HCT116 (cell line): ENCODE measurements around the gene TMEM129. TPM values are rescaled to one million over a fixed set of nuclear protein-coding genes. Genes with fewer than 3 reads are reported as not detected.

Source experiments
- ATAC-seq: fragments of 200-7000 bp; cut with Tn5 transposase; 2 replicates; pipeline ENCODE4 v1.9.1; 2020; ENCODE audit warnings: mild to moderate bottlenecking, moderate library complexity
- BruUV-seq: library from RNA; stranded (reverse); fragments of 400-500 nt; replicated peaks from 2 replicates; lab custom pipeline; 2021; lab: Mats Ljungman, UMichigan
- CTCF ChIA-PET: fragments of 300-600 bp; sonication (Branson Sonifier 250); formaldehyde crosslinking; loops from one replicate; lab custom pipeline; 2021; ENCODE audit warnings: antibody characterized with exemption; lab: Charles Lee
- POLR2A ChIA-PET: fragments of 300-600, 350-600 bp; sonication (Branson Sonifier 250); formaldehyde crosslinking; loops from one replicate; lab custom pipeline; 2021; ENCODE audit warnings: antibody characterized with exemption; lab: Charles Lee
- RAD21 ChIA-PET, 2 experiments: fragments of 300-600 bp; sonication (Branson Sonifier 250); formaldehyde crosslinking; loops; one replicate each; lab custom pipeline; 2023; ENCODE audit warnings: low total read pairs in 2 of 2; ENCODE audit not compliant: uncharacterized antibody in 2 of 2, unreplicated experiment in 2 of 2, low non-redundant PET in 1 of 2; lab: Charles Lee
- DNase-seq: peaks from one replicate; pipeline ENCODE4 v3.0.0-alpha.2; 2010; ENCODE audit warnings: low read depth, low spot score
- H2AFZ ChIP-seq: fragments of 200-600 bp; shearing (Covaris generic), sonication (generic); 2 replicates; pipeline ENCODE4 v1.6.1; 2017; ENCODE audit warnings: low read depth, mixed run types, mixed read lengths, antibody characterized with exemption, low read length; ENCODE audit not compliant: poor library complexity, severe bottlenecking
- H3K27ac ChIP-seq: 2 replicates; pipeline ENCODE4 v1.5.1; 2012; ENCODE audit warnings: low read depth, low read length
- H3K27me3 ChIP-seq: fragments of 200-600 bp; sonication (generic); 2 replicates; pipeline ENCODE4 v1.6.1; 2016; ENCODE audit warnings: mixed run types, low read length, mixed read lengths; ENCODE audit not compliant: insufficient read depth
- H3K36me3 ChIP-seq, 2 experiments: fragments of 200-500 bp in 1 of 2; fragments of 200-600 bp in 1 of 2; sonication (Bioruptor generic) in 1 of 2; sonication (generic) in 1 of 2; 2 replicates each; pipeline versions ENCODE4 v1.5.1 to v1.6.1; 2014 to 2016; ENCODE audit warnings: low read length in 2 of 2, inconsistent platforms in 1 of 2, mixed read lengths in 1 of 2, mixed run types in 1 of 2; ENCODE audit not compliant: insufficient read depth in 2 of 2, control insufficient read depth in 1 of 2
- H3K4me1 ChIP-seq, 2 experiments: fragments of 200-600 bp in 1 of 2; sonication (generic) in 1 of 2; 2 replicates each; pipeline versions ENCODE4 v1.5.1 to v1.6.1; 2012 to 2017; ENCODE audit warnings: low read length in 2 of 2, inconsistent platforms in 1 of 2, mild to moderate bottlenecking in 1 of 2, mixed read lengths in 1 of 2, mixed run types in 1 of 2, moderate library complexity in 1 of 2; ENCODE audit not compliant: insufficient read depth in 2 of 2, control insufficient read depth in 1 of 2
- H3K4me2 ChIP-seq: fragments of 200-600 bp; sonication (generic); 2 replicates; pipeline ENCODE4 v1.6.1; 2017; ENCODE audit warnings: mixed run types, low read length, mixed read lengths
- H3K4me3 ChIP-seq, 2 experiments: fragments of 200-600 bp in 1 of 2; sonication (generic) in 1 of 2; replicated peaks in 1 of 2; 2 replicates each; pipeline ENCODE4 v1.5.1; 2011 to 2016; ENCODE audit warnings: low read length in 2 of 2, control low read depth in 1 of 2, low read depth in 1 of 2, mild to moderate bottlenecking in 1 of 2, mixed read lengths in 1 of 2, mixed run types in 1 of 2
- H3K79me2 ChIP-seq: fragments of 200-600 bp; sonication (generic); 2 replicates; pipeline ENCODE4 v1.6.1; 2017; ENCODE audit warnings: mild to moderate bottlenecking, mixed run types, low read length, moderate library complexity, mixed read lengths; ENCODE audit not compliant: insufficient read depth
- H3K9ac ChIP-seq: fragments of 200-600 bp; sonication (generic); 2 replicates; pipeline ENCODE4 v1.6.1; 2016; ENCODE audit warnings: low read length, mixed read lengths
- H3K9me2 ChIP-seq: fragments of 200-600 bp; sonication (generic), shearing (Covaris generic); 2 replicates; pipeline ENCODE4 v1.6.1; 2017; ENCODE audit warnings: mixed run types, mild to moderate bottlenecking, moderate library complexity; ENCODE audit not compliant: insufficient read depth
- H3K9me3 ChIP-seq, 2 experiments: fragments of 200-500 bp in 1 of 2; fragments of 200-600 bp in 1 of 2; sonication (Bioruptor generic) in 1 of 2; sonication (generic) in 1 of 2; 2 replicates each; pipeline ENCODE4 v1.6.1; 2014 to 2017; ENCODE audit warnings: low read length in 2 of 2, mixed read lengths in 2 of 2, inconsistent platforms in 1 of 2, low read depth in 1 of 2, mild to moderate bottlenecking in 1 of 2, mixed run types in 1 of 2, moderate library complexity in 1 of 2; ENCODE audit not compliant: control insufficient read depth in 1 of 2, insufficient read depth in 1 of 2
- H4K20me1 ChIP-seq: fragments of 200-600 bp; sonication (generic), shearing (Covaris generic); 2 replicates; pipeline ENCODE4 v1.6.1; 2017; ENCODE audit warnings: mixed run types, mild to moderate bottlenecking, moderate library complexity; ENCODE audit not compliant: insufficient read depth
- CBX3 ChIP-seq: IDR thresholded peaks from 2 replicates; pipeline ENCODE4 v1.6.1; 2012; ENCODE audit warnings: low read depth
- CEBPB ChIP-seq: IDR thresholded peaks from 2 replicates; pipeline ENCODE4 v1.6.1; 2012; ENCODE audit warnings: low read depth
- EZH2 ChIP-seq: fragments of 200-600 bp; sonication (generic); IDR thresholded peaks from 2 replicates; pipeline ENCODE4 v1.6.1; 2017; ENCODE audit warnings: antibody characterized with exemption, mixed run types
- EZH2phosphoT487 ChIP-seq: fragments of 200-600 bp; IDR thresholded peaks from 2 replicates; pipeline ENCODE4 v1.6.1; 2018; ENCODE audit warnings: antibody characterized with exemption, borderline replicate concordance
- POLR2A ChIP-seq: IDR thresholded peaks from 2 replicates; pipeline ENCODE4 v1.7.0; 2011; ENCODE audit warnings: borderline replicate concordance; ENCODE audit not compliant: insufficient read depth, insufficient read length; ENCODE audit errors: extremely low read depth
- POLR2AphosphoS5 ChIP-seq: IDR thresholded peaks from 2 replicates; pipeline ENCODE4 v1.6.1; 2011; ENCODE audit warnings: mild to moderate bottlenecking, low read depth, low read length, moderate library complexity
- YY1 ChIP-seq: IDR thresholded peaks from 2 replicates; pipeline ENCODE4 v1.6.1; 2011; ENCODE audit warnings: low read length, low read depth, moderate library complexity, mild to moderate bottlenecking; ENCODE audit not compliant: insufficient replicate concordance; ENCODE audit errors: extremely low read depth
- intact Hi-C: fragments of 100-400 bp; cut with micrococcal nuclease; formaldehyde crosslinking; loops from 2 replicates; pipeline ENCODE4 v1.10.0; 2022
- total RNA-seq: library from RNA; stranded (reverse); gene quantifications from one replicate; pipeline ENCODE4 v1.2.1, GENCODE V29; 2021; ENCODE audit not compliant: unreplicated experiment
- TF ChIP-seq, protein P1 (sequence below): IDR thresholded peaks from 2 replicates; pipeline ENCODE4 v1.6.1; 2012
- TF ChIP-seq, protein P2 (sequence below): IDR thresholded peaks from 2 replicates; pipeline ENCODE4 v1.6.1; 2012
- TF ChIP-seq, protein P3 (sequence below): IDR thresholded peaks from 2 replicates; pipeline ENCODE4 v1.6.1; 2011; ENCODE audit warnings: mild to moderate bottlenecking, low read length, moderate library complexity; ENCODE audit not compliant: insufficient replicate concordance; ENCODE audit errors: extremely low read depth

The TMEM129 gene
- total RNA-seq, 1 experiment from 2014 or later = 29.4 TPM

DNA sequence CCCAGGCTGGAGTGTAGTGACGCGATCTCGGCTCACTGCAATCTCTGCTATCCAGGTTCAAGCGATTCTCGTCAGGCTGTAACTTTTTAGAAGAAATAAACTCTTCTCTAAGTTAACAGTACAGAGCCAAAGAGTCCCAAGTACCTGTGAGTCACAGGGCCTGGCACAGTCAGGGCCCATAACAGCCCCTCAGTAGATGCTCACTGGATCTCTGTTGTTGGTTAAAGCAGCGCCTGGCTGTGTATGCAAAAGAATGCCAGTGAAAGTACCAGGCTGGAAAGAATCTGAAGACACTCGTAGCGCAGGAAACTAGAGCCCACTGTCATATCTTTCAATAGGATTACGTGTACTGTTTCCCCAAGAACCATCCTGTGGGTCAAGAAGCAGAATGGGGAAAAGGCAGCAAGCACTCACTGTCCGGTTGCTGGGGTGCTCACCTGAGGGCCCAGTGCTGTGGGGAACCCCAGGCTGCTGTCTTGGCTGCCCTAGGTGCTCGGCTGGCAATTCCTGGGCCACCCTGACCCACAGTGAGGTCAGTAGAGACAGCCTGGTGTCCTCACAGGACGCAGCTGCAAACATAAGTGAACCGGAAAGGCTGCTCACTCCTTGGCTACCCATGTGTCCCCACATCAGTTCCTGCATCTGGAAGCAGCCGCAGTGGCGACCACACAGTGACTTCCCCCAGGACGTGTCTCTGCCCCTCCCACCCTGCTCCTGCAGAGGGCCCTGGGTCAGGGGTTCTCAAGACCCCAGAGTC is 5.9 kb downstream of the TMEM129 start:
- Histone ChIP-seq H3K27me3 (no peaks in the 10 kb centered on the region), H3K4me1 (peaks cover 11 to 38% of the 10 kb centered on the region in 2 experiments; a peak in 3 of 4 replicates), H3K27ac (peak overlapping the region; percentile 30), H3K9me3 (no peaks in the 10 kb centered on the region), H3K4me3 (no peak overlapping the region), H3K36me3 (peaks cover 0 to 2% of the 10 kb centered on the region in 2 experiments; a peak in 2 of 4 replicates), H4K20me1 (peaks cover 9% of the 10 kb centered on the region; the same call in 1 of the 2 replicates), H3K79me2 (peaks cover 84% of the 10 kb centered on the region), H3K9me2 (no peaks in the 10 kb centered on the region), H3K9ac (no peak overlapping the region), H2AFZ (no peak overlapping the region), H3K4me2 (no peak overlapping the region)
- TF ChIP-seq POLR2AphosphoS5 = 0 out of 2 replicates have a peak, but pooled peaks have one; percentile 16
- TF ChIP-seq POLR2A = no peak
- TF ChIP-seq EZH2 = no peak
- intact Hi-C loops = no loop called here
- ChIA-PET POLR2A (no interaction called here), CTCF (interaction anchor here (1.6 kb wide), 1 partner anchor 14 kb away, joined by 4 read pairs; no protein-coding TSS in a partner anchor), RAD21 (no interaction called here)
- DNase-seq (no peak), ATAC-seq (no peak)
- BruUV-seq = no TSS peak

DNA sequence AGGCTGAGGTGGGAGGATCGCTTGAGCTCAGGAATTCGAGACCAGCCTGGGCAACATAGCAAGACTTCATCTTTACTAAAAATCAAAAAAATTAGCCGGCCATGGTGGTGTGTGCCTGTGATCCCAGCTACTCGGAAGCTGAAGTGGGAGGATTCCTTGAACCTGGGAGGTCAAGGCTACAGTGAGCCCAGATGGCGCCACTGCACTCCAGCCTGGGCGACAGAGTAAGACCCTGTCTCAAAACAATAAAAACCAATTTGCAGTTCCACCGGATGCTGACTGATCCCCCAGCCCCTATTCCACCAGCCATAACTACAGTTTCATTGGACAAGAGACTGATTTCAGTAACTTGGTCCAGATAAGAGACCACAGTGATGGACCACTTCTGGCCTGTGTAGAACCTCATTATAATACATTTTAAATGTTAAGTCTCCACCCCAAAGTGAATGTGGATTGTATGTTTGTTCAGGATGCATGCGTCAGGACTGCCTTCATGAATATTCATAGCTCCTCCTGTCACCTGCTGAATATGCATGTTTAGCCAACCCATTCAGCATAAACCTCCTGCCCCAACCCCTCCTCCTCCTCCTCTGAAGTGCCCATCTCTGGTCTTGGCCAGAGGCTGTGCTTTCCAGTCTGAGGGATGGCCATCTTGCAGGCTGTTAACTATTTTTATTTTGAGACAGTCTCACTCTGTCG is 6.7 kb downstream of the TMEM129 start:
- no peak overlapping the region for H3K4me3 ChIP-seq
- H3K4me1 ChIP-seq = peaks cover 11 to 36% of the 10 kb centered on the region in 2 experiments; a peak in 3 of 4 replicates
- H3K4me2 ChIP-seq = peak overlapping the region; percentile 92
- CTCF ChIA-PET = interaction anchor here (1.0 to 1.6 kb wide), 2 partner anchors 12 to 15 kb away, joined by 3 to 4 read pairs; no protein-coding TSS in a partner anchor
- peaks cover 84% of the 10 kb centered on the region for H3K79me2 ChIP-seq
- no peaks in the 10 kb centered on the region for H3K27me3 ChIP-seq
- H4K20me1 ChIP-seq = peaks cover 13% of the 10 kb centered on the region; the same call in 1 of the 2 replicates
- H3K9ac ChIP-seq = peak overlapping the region; percentile 95
- ATAC-seq = no peak
- intact Hi-C loops = no loop called here
- no peak for DNase-seq
- RAD21 ChIA-PET = no interaction called here
- H2AFZ ChIP-seq = no peak overlapping the region
- POLR2A ChIA-PET = no interaction called here
- TF ChIP-seq CBX3 (no peak), POLR2A (no peak), EZH2phosphoT487 (no peak), YY1 (no peak), EZH2 (no peak), CEBPB (no peak)
- TF ChIP-seq, protein P1, sequence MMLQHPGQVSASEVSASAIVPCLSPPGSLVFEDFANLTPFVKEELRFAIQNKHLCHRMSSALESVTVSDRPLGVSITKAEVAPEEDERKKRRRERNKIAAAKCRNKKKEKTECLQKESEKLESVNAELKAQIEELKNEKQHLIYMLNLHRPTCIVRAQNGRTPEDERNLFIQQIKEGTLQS = no peak
- TF ChIP-seq, protein P2, sequence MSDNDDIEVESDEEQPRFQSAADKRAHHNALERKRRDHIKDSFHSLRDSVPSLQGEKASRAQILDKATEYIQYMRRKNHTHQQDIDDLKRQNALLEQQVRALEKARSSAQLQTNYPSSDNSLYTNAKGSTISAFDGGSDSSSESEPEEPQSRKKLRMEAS = no peak
- TF ChIP-seq, protein P3, sequence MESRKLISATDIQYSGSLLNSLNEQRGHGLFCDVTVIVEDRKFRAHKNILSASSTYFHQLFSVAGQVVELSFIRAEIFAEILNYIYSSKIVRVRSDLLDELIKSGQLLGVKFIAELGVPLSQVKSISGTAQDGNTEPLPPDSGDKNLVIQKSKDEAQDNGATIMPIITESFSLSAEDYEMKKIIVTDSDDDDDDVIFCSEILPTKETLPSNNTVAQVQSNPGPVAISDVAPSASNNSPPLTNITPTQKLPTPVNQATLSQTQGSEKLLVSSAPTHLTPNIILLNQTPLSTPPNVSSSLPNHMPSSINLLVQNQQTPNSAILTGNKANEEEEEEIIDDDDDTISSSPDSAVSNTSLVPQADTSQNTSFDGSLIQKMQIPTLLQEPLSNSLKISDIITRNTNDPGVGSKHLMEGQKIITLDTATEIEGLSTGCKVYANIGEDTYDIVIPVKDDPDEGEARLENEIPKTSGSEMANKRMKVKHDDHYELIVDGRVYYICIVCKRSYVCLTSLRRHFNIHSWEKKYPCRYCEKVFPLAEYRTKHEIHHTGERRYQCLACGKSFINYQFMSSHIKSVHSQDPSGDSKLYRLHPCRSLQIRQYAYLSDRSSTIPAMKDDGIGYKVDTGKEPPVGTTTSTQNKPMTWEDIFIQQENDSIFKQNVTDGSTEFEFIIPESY = no peak
- no peaks in the 10 kb centered on the region for H3K9me2 ChIP-seq
- H3K36me3 ChIP-seq = peaks cover 0 to 10% of the 10 kb centered on the region in 2 experiments; a peak in 2 of 4 replicates
- H3K9me3 ChIP-seq = no peaks in the 10 kb centered on the region
- no TSS peak for BruUV-seq
- peak overlapping the region; percentile 100 for H3K27ac ChIP-seq
